IPS-18a (cell line): ENCODE results near the gene SYS1.

Experiments used
- H3K27ac ChIP-seq: one replicate; pipeline ENCODE4 v1.5.1; 2013; ENCODE audit warnings: low read length
- H3K27me3 ChIP-seq: one replicate; pipeline ENCODE4 v1.6.1; 2013; ENCODE audit warnings: mild to moderate bottlenecking, low read length; ENCODE audit not compliant: control insufficient read depth, insufficient read depth
- H3K36me3 ChIP-seq: one replicate; pipeline ENCODE4 v1.6.1; 2013; ENCODE audit warnings: low read depth, low read length; ENCODE audit not compliant: control insufficient read depth
- H3K4me1 ChIP-seq: one replicate; pipeline ENCODE4 v1.6.1; 2013; ENCODE audit warnings: low read depth, low read length; ENCODE audit not compliant: control insufficient read depth
- H3K4me3 ChIP-seq: one replicate; pipeline ENCODE4 v1.5.1; 2013; ENCODE audit warnings: low read length
- H3K9ac ChIP-seq: one replicate; pipeline ENCODE4 v1.6.1; 2013; ENCODE audit warnings: mild to moderate bottlenecking, low read length, moderate library complexity
- H3K9me3 ChIP-seq: one replicate; pipeline ENCODE4 v1.6.1; 2013; ENCODE audit warnings: low read depth, low read length; ENCODE audit not compliant: control insufficient read depth

The SYS1 gene

DNA sequence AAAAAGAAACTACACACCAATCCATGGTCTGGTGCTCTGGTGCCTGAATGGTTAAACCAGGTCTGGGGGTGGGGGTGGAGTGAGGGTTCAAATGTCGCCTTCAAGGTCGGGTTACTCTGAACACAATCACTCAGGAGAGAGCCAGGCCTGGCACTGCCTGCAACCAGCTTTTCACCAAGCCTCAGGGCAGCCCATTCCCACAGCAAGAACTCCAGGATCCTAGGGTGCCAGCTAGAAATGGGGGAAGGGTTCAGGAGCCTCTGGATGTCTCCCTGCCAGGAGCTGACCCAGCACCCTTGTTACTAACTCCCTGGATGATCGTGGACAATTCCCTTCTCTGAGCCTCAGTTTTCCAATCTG lies 21.4 kb upstream of the SYS1 start:
- peak overlapping the region; percentile 51 for H3K4me3 ChIP-seq
- H3K9ac ChIP-seq = peak overlapping the region; percentile 64
- no peaks in the 10 kb centered on the region for H3K9me3 ChIP-seq
- H3K36me3 ChIP-seq = no peaks in the 10 kb centered on the region
- no peaks in the 10 kb centered on the region for H3K27me3 ChIP-seq
- peaks cover 76% of the 10 kb centered on the region for H3K4me1 ChIP-seq
- H3K27ac ChIP-seq = peak overlapping the region; percentile 85

GRCh38 chr20:45341939-45342854 lies 20.8 kb upstream of the SYS1 start:
- H3K9ac ChIP-seq = peak overlapping the region; percentile 64
- H3K27ac ChIP-seq = peak overlapping the region; percentile 85
- peaks cover 82% of the 10 kb centered on the region for H3K4me1 ChIP-seq
- no peaks in the 10 kb centered on the region for H3K9me3 ChIP-seq
- peak overlapping the region; percentile 51 for H3K4me3 ChIP-seq
- H3K36me3 ChIP-seq = no peaks in the 10 kb centered on the region
- H3K27me3 ChIP-seq = no peaks in the 10 kb centered on the region

- Histone ChIP-seq H3K27ac (peak overlapping the region; percentile 25), H3K4me3 (peak overlapping the region; percentile 51), H3K9me3 (no peaks in the 10 kb centered on the region), H3K9ac (peak overlapping the region; percentile 64), H3K4me1 (peaks cover 80% of the 10 kb centered on the region), H3K36me3 (no peaks in the 10 kb centered on the region), H3K27me3 (no peaks in the 10 kb centered on the region)
Observed at GRCh38 chr20:45342855-45343531, 20.0 kb upstream of the SYS1 start.

DNA sequence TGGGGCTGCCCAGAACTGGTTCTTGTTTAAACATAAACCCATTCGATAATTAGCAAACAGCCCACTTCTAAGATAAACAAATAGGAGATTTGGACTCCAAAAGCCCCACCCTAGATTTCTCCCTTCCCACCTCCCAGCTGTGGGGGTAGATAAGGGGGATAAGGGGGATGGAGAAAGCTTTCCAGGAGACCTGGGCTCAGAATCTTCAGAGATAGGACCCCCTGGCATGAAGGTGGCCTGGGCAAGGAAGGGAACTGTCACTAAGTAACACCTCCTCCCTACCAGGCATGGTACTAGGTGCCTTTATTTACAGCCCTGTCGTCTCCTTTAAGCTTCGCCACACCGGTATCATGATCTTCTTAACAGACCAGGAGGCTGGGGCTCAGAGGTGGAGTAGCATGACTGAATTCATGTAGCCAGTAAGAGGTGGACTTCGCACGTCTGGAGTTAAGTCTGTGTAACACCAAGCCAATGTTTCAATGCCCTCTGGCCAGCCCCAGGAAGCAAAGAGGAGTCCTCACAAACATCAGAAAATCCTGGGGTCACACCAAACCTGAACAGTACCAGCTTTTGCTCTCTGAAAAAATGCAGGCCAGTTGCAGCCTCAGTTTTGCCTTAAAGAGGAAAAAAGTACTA lies 19.3 kb upstream of the SYS1 start:
- no peaks in the 10 kb centered on the region for H3K36me3 ChIP-seq
- H3K27me3 ChIP-seq = no peaks in the 10 kb centered on the region
- H3K4me3 ChIP-seq = peak overlapping the region; percentile 51
- H3K4me1 ChIP-seq = peaks cover 74% of the 10 kb centered on the region
- no peaks in the 10 kb centered on the region for H3K9me3 ChIP-seq
- peak overlapping the region; percentile 4 for H3K27ac ChIP-seq
- peak overlapping the region; percentile 64 for H3K9ac ChIP-seq

- H3K27me3 ChIP-seq = no peaks in the 10 kb centered on the region
- H3K4me1 ChIP-seq = peaks cover 69% of the 10 kb centered on the region
- H3K9ac ChIP-seq = no peak overlapping the region
- no peak overlapping the region for H3K4me3 ChIP-seq
- H3K36me3 ChIP-seq = no peaks in the 10 kb centered on the region
- no peak overlapping the region for H3K27ac ChIP-seq
- no peaks in the 10 kb centered on the region for H3K9me3 ChIP-seq
Observed at GRCh38 chr20:45344168-45344860, 18.6 kb upstream of the SYS1 start.

DNA sequence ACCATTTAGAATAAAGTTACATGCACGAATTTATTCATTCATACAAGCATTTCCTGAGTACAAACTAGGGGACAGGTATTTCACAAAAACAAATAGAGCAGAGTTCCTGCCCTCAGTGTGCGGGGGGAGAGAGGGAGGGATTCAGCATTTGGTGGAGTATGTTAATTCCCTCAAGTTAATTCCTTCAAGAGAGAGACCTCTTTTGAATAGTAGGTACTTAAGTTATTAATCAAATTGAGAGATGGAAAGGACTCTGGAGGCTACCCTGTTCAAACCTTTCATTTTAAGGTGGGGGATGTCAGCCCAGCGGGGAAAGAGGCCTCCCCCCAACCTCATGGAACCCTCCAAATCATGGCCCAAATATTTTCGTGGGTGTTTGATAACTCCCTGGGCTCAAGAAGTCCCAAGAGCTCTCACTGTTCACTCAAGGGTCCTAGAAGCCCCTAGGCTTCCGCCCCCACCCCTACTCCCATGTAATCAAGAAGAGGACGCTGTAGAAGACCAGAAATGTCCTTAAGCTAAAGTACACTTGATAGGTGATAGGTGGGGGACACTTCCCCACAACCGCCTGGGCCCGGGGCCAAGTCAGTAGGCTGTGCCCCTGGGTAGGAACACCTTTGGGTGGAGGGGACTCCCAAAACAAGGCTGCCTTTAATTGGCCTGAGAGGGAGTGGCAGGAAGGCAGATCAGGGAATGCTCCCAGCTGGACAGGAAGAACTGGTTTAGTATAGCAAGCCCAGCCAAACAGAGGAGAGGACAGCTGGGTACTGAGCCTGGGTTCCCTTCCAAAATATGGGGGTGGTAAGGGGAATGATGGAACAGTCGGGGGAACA lies 17.6 kb upstream of the SYS1 start:
- H3K36me3 ChIP-seq = no peaks in the 10 kb centered on the region
- H3K27me3 ChIP-seq = no peaks in the 10 kb centered on the region
- peaks cover 66% of the 10 kb centered on the region for H3K4me1 ChIP-seq
- no peak overlapping the region for H3K9ac ChIP-seq
- no peak overlapping the region for H3K27ac ChIP-seq
- no peak overlapping the region for H3K4me3 ChIP-seq
- H3K9me3 ChIP-seq = no peaks in the 10 kb centered on the region

GRCh38 chr20:45346291-45346718 lies 16.7 kb upstream of the SYS1 start:
- peak overlapping the region; percentile 82 for H3K4me3 ChIP-seq
- H3K9ac ChIP-seq = no peak overlapping the region

DNA sequence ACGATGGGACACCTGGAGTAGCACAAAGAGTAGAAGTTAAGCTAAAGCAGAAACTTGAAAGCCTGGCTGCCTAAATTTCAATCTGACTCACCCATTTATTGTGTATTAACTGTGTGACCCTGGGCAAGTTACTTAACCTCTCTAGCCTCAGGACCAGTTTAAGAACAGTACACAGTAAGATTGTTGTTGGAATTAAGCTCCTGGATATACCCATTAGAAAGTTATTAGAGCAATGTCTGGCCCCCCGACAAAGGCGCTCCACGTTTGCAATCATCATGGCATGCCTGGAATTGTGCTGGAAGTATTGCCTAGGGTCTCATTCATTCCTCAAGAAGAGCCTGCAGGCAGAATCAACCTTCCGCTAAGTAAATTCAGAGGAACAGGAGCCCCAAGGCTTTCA lies 16.1 kb upstream of the SYS1 start:
- Histone ChIP-seq H3K4me3 (peak overlapping the region; percentile 82), H3K4me1 (peaks cover 52% of the 10 kb centered on the region)

More at GRCh38 chr20:45346291-45346718, 16.7 kb upstream of the SYS1 start:
- Histone ChIP-seq H3K36me3 (no peaks in the 10 kb centered on the region), H3K9me3 (no peaks in the 10 kb centered on the region), H3K4me1 (peaks cover 58% of the 10 kb centered on the region), H3K27ac (no peak overlapping the region), H3K27me3 (no peaks in the 10 kb centered on the region)

GRCh38 chr20:45347297-45347935 lies 15.5 kb upstream of the SYS1 start:
- Histone ChIP-seq H3K9me3 (no peaks in the 10 kb centered on the region), H3K27ac (no peak overlapping the region), H3K36me3 (no peaks in the 10 kb centered on the region), H3K4me3 (peak overlapping the region; percentile 82), H3K9ac (peak overlapping the region; percentile 76), H3K27me3 (no peaks in the 10 kb centered on the region), H3K4me1 (peaks cover 48% of the 10 kb centered on the region)

More for the DNA sequence above, 16.1 kb upstream of the SYS1 start:
- no peak overlapping the region for H3K27ac ChIP-seq
- H3K9me3 ChIP-seq = no peaks in the 10 kb centered on the region
- no peaks in the 10 kb centered on the region for H3K36me3 ChIP-seq
- H3K9ac ChIP-seq = peak overlapping the region; percentile 76
- no peaks in the 10 kb centered on the region for H3K27me3 ChIP-seq
